Spleen (tissue), 11 donors: ENCODE results near the gene TAOK1. TPM values are rescaled to one million over a fixed set of nuclear protein-coding genes. Genes with fewer than 3 reads are reported as not detected.

Experiments
- DNase-seq: peaks from one replicate; pipeline ENCODE4 v3.0.0-alpha.2; 2020
- H3K27ac ChIP-seq, 8 donors: fragments of 200-600 bp; sonication (generic) in 7 of 8; 1 replicate in 4 of 8; 2 replicates in 4 of 8; pipeline versions ENCODE4 v1.5.0 to v1.8.0; 2016 to 2021; ENCODE audit warnings: inconsistent platforms in 4 of 8, mild to moderate bottlenecking in 4 of 8, moderate library complexity in 1 of 8
- H3K27me3 ChIP-seq, 7 donors: fragments of 200-600 bp; sonication (generic) in 6 of 7; replicated peaks in 1 of 7; 1 replicate in 4 of 7; 2 replicates in 3 of 7; pipeline versions ENCODE4 v1.5.0 to v1.8.0; 2016 to 2021; ENCODE audit warnings: inconsistent platforms in 3 of 7, mild to moderate bottlenecking in 1 of 7
- H3K36me3 ChIP-seq, 6 donors: fragments of 200-600 bp; sonication (generic) in 5 of 6; 1 replicate in 4 of 6; 2 replicates in 2 of 6; pipeline versions ENCODE4 v1.5.0 to v1.8.0; 2016 to 2021; ENCODE audit warnings: inconsistent platforms in 2 of 6
- H3K4me1 ChIP-seq, 6 donors: fragments of 200-600 bp; sonication (generic) in 5 of 6; 1 replicate in 3 of 6; 2 replicates in 3 of 6; pipeline versions ENCODE4 v1.5.0 to v1.8.0; 2016 to 2021; ENCODE audit warnings: inconsistent platforms in 3 of 6
- H3K4me3 ChIP-seq, 8 donors: fragments of 200-600 bp; sonication (generic) in 7 of 8; 1 replicate in 4 of 8; 2 replicates in 4 of 8; pipeline versions ENCODE4 v1.5.0 to v1.8.0; 2016 to 2021; ENCODE audit warnings: inconsistent platforms in 4 of 8, mild to moderate bottlenecking in 4 of 8, moderate library complexity in 2 of 8
- H3K9me3 ChIP-seq, 8 donors: fragments of 200-600 bp; sonication (generic) in 7 of 8; 1 replicate in 4 of 8; 2 replicates in 4 of 8; pipeline versions ENCODE4 v1.5.0 to v1.8.0; 2016 to 2021; ENCODE audit warnings: inconsistent platforms in 4 of 8
- CTCF ChIP-seq, 11 experiments: fragments of 200-600 bp in 7 of 11; fragments of 450-650 bp in 4 of 11; sonication (generic) in 4 of 11; IDR thresholded peaks in 8 of 11; conservative IDR thresholded peaks in 3 of 11; 1 replicate in 7 of 11; 2 replicates in 4 of 11; pipeline versions ENCODE4 v1.4.0 to v1.8.0; 2016 to 2021; ENCODE audit warnings: antibody characterized with exemption in 11 of 11, inconsistent platforms in 4 of 11, mild to moderate bottlenecking in 1 of 11
- POLR2A ChIP-seq, 3 donors: fragments of 450-650 bp; IDR thresholded peaks; one replicate each; pipeline ENCODE4 v1.5.1; 2017; ENCODE audit warnings: antibody characterized with exemption in 3 of 3, mild to moderate bottlenecking in 1 of 3
- POLR2AphosphoS5 ChIP-seq, 3 donors: sonication (generic); formaldehyde crosslinking; IDR thresholded peaks; one replicate each; pipeline ENCODE4 v1.5.1; 2017; ENCODE audit warnings: antibody characterized with exemption in 3 of 3
- WGBS, 5 donors: extraction: QIAGEN DNeasy Blood & Tissue Kit in 3 of 5; methylation state at CpG; one replicate each; pipeline versions ENCODE4 v1.1.5 to v1.1.7; 2013 to 2018; 5-methylcytosine and 5-hydroxymethylcytosine counted together
- intact Hi-C: fragments of 100-400 bp; cut with DNase I; formaldehyde crosslinking; loops from one replicate; pipeline ENCODE4 v1.15.0; 2023; ENCODE audit warnings: low total_unique reads
- polyA plus RNA-seq, 3 donors: library from polyadenylated mRNA; stranded (reverse); fragments of 200-250 nt; gene quantifications; one replicate each; pipeline ENCODE4 v1.2.1, GENCODE V29; 2013
- total RNA-seq, 7 donors: library from RNA; depleted of rRNA in 3 of 7; stranded (reverse); fragments of >200 nt in 3 of 7; fragmentation: NEBNext Ultra II Directional in 4 of 7; extraction: Animal tissue kit (Norgen Biotek cat#: 25700) in 4 of 7; gene quantifications; one replicate each; pipeline versions ENCODE4 v1.1.0 to v1.2.1, GENCODE V29; 2016 to 2021
- donor health status: healthy with polysubstance abuse.
- donor health status: DM: no; HTN: no; CAD: no; lungs with moderate emphysema.
- donor health status: DM: no; HTN: no; CAD: no.
- donor health status: Bipolar disorder and iron deficiency.
- donor health status: healthy.
- donor health status: DM: no; HTN: no; CAD: no.
- donor health status: DM: yes; HTN: yes; CAD: no.

Gene TAOK1
- total and polyA plus RNA-seq, 10 donors: 5.1 to 88.5 (median 56.9) TPM

- DNase-seq: no peak
- no peak for TF ChIP-seq CTCF (IDR thresholded peaks at IDR 0.05 in 8 of 11, conservative IDR thresholded peaks at IDR 0.05 in 3 of 11)
- TF ChIP-seq POLR2AphosphoS5 (IDR thresholded peaks at IDR 0.05): no peak
- no peak for TF ChIP-seq POLR2A (IDR thresholded peaks at IDR 0.05)
- Histone ChIP-seq H3K9me3 (no peaks in the 10 kb centered on the region), H3K27ac (no peak overlapping the region), H3K4me1 (no peaks in the 10 kb centered on the region), H3K27me3 (no peaks in the 10 kb centered on the region), H3K36me3 (peaks cover 2 to 100% (median 76%) of the 10 kb centered on the region in 6 donors), H3K4me3 (no peak overlapping the region)
- intact Hi-C loops: no loop called here
- WGBS, 5 donors: 94 to 100% (median 98%) methylated on average over 1 of the region's 1 CpG
These were observed 104.8 kb downstream of the TAOK1 start for GRCh38 chr17:29495011-29495410.

- 97 to 100% (median 97%) methylated on average over 1 of the region's 1 CpG for WGBS, 5 donors
- intact Hi-C loops: no loop called here
- H3K4me3 ChIP-seq: no peak overlapping the region
- H3K9me3 ChIP-seq: no peaks in the 10 kb centered on the region
- no peak for TF ChIP-seq POLR2A (IDR thresholded peaks at IDR 0.05)
- no peak for TF ChIP-seq CTCF (IDR thresholded peaks at IDR 0.05 in 8 of 11, conservative IDR thresholded peaks at IDR 0.05 in 3 of 11)
- no peak for TF ChIP-seq POLR2AphosphoS5 (IDR thresholded peaks at IDR 0.05)
- H3K36me3 ChIP-seq: peaks cover 0 to 100% (median 62%) of the 10 kb centered on the region in 6 donors
- H3K4me1 ChIP-seq: no peaks in the 10 kb centered on the region
- no peak for DNase-seq
- no peak overlapping the region for H3K27ac ChIP-seq
- no peaks in the 10 kb centered on the region for H3K27me3 ChIP-seq
These were observed 114.5 kb downstream of the TAOK1 start for GRCh38 chr17:29504711-29505110.

GRCh38 chr17:29505836-29506235 is 115.7 kb downstream of the TAOK1 start:
- H3K9me3 ChIP-seq: no peaks in the 10 kb centered on the region
- no peak overlapping the region for H3K27ac ChIP-seq
- no peak for TF ChIP-seq CTCF (IDR thresholded peaks at IDR 0.05 in 8 of 11, conservative IDR thresholded peaks at IDR 0.05 in 3 of 11)
- no peak for TF ChIP-seq POLR2A (IDR thresholded peaks at IDR 0.05)
- no peak for TF ChIP-seq POLR2AphosphoS5 (IDR thresholded peaks at IDR 0.05)
- intact Hi-C loops: no loop called here
- no peak overlapping the region for H3K4me3 ChIP-seq
- H3K36me3 ChIP-seq: peaks cover 0 to 100% (median 63%) of the 10 kb centered on the region in 6 donors
- no peaks in the 10 kb centered on the region for H3K27me3 ChIP-seq
- WGBS, 5 donors: 68 to 83% (median 81%) methylated on average over 4 of the region's 4 CpGs
- no peak for DNase-seq
- no peaks in the 10 kb centered on the region for H3K4me1 ChIP-seq

- Histone ChIP-seq H3K36me3 (peaks cover 0 to 100% (median 65%) of the 10 kb centered on the region in 6 donors), H3K27ac (no peak overlapping the region), H3K4me3 (no peak overlapping the region), H3K27me3 (no peaks in the 10 kb centered on the region), H3K4me1 (no peaks in the 10 kb centered on the region), H3K9me3 (no peaks in the 10 kb centered on the region)
- intact Hi-C loops: no loop called here
- no peak for TF ChIP-seq POLR2AphosphoS5 (IDR thresholded peaks at IDR 0.05)
- TF ChIP-seq CTCF (IDR thresholded peaks at IDR 0.05 in 8 of 11, conservative IDR thresholded peaks at IDR 0.05 in 3 of 11): no peak
- no peak for TF ChIP-seq POLR2A (IDR thresholded peaks at IDR 0.05)
- 94 to 98% (median 96%) methylated on average over 6 of the region's 6 CpGs for WGBS, 5 donors
- DNase-seq: no peak
These were observed 120.8 kb downstream of the TAOK1 start for GRCh38 chr17:29510953-29511352.
